DOHH2 (cell line): ENCODE measurements around the gene BRD2.

Experiments used
- EZH2phosphoT487 ChIP-seq: fragments of 200-600 bp; sonication (generic); IDR thresholded peaks from 2 replicates; pipeline ENCODE4 v1.6.1; 2017; ENCODE audit warnings: borderline replicate concordance, mild to moderate bottlenecking, antibody characterized with exemption, low read length, moderate library complexity, mixed read lengths
- TF ChIP-seq, protein P1 (sequence below): fragments of 200-600 bp; sonication (generic); IDR thresholded peaks from one replicate; pipeline ENCODE4 v1.5.1; 2014; ENCODE audit warnings: antibody characterized with exemption, mild to moderate bottlenecking, low read depth, low read length; ENCODE audit not compliant: poor library complexity, severe bottlenecking

DNA sequence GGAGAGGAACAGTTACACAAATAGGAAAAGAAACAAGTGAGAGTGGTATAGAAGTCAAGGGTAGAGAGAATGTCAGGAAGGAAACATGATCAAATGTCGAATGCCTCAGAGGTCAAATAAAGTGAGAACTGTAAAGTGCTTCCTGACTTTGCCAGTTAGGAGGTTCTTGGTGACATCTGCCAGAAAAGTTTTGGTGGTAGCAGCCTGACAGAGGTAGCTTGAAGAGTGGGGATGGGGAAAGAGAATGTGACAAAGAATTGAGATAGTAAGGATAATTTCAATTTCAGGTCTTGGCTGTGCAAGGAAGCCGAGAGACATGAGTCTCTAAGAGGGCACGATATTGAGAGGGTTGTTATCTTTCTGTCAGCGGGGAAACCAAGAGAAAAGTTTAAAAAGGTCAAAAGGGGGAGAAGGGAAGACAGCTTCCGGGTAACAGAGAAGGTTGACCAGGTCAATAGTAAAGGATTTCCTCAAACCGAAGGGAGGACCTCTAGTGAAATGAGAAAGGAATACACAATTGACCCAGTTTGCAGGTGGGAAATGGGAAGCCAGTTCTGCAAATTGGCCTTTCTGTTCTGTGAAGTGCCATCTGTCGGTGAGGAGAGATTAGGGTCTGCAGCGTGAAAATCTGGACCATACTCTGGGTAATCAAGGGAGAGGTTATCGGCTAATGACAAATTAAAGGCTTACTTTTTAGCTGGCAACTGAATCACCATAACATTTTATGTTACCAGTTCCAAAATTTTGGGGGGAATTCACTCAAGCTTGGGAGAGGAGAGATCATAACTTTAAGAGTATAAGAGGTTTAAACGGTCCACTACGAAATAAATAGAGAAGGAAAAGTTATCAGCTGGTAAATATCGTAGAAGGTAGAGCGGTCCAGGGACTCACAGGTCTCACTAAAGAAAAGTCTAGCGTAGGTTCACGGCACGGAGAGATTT is 973 bp upstream of the BRD2 start:
- TF ChIP-seq, protein P1, sequence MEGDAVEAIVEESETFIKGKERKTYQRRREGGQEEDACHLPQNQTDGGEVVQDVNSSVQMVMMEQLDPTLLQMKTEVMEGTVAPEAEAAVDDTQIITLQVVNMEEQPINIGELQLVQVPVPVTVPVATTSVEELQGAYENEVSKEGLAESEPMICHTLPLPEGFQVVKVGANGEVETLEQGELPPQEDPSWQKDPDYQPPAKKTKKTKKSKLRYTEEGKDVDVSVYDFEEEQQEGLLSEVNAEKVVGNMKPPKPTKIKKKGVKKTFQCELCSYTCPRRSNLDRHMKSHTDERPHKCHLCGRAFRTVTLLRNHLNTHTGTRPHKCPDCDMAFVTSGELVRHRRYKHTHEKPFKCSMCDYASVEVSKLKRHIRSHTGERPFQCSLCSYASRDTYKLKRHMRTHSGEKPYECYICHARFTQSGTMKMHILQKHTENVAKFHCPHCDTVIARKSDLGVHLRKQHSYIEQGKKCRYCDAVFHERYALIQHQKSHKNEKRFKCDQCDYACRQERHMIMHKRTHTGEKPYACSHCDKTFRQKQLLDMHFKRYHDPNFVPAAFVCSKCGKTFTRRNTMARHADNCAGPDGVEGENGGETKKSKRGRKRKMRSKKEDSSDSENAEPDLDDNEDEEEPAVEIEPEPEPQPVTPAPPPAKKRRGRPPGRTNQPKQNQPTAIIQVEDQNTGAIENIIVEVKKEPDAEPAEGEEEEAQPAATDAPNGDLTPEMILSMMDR = peak; percentile 82
- no peak for TF ChIP-seq EZH2phosphoT487
